Motor neuron (in vitro differentiated cells): ENCODE measurements around the gene BCR. TPM values are rescaled to one million over a fixed set of nuclear protein-coding genes. Genes with fewer than 3 reads are reported as not detected.
"Not testable (repeated sequence)": the region's sequence is repeated elsewhere in the genome, so short reads cannot be mapped to it uniquely, and the experiment has no call there.

ENCODE experiments used
- ATAC-seq, 8 experiments: fragments of 200-7000 bp; cut with Tn5 transposase; replicated peaks in 6 of 8; 2 replicates each; pipeline ENCODE4 v1.8.0; 2021; ENCODE audit warnings: mild to moderate bottlenecking in 8 of 8, moderate library complexity in 8 of 8
- H3K27ac ChIP-seq, 2 donors: fragments of 250-450 bp; sonication (Bioruptor Pico); 2 replicates each; pipeline ENCODE4 v1.9.0; 2021; ENCODE audit warnings: antibody characterized with exemption in 2 of 2, mild to moderate bottlenecking in 2 of 2, moderate library complexity in 1 of 2
- H3K4me1 ChIP-seq, 2 donors: fragments of 250-450 bp; sonication (Bioruptor Pico); replicated peaks in 1 of 2; 2 replicates each; pipeline ENCODE4 v1.6.1; 2021; ENCODE audit warnings: antibody characterized with exemption in 2 of 2, mild to moderate bottlenecking in 2 of 2, moderate library complexity in 1 of 2
- H3K4me3 ChIP-seq, 5 donors: fragments of 250-450 bp; sonication (Bioruptor Pico); 2 replicates each; pipeline ENCODE4 v1.9.0; 2021; ENCODE audit warnings: antibody characterized with exemption in 5 of 5, mild to moderate bottlenecking in 5 of 5, moderate library complexity in 4 of 5
- WGBS, 10 experiments: fragments of 450-650 bp; shearing (Covaris generic); methylation state at CpG; one replicate each; pipeline ENCODE4 v1.0.0; 2022; 5-methylcytosine and 5-hydroxymethylcytosine counted together
- in situ Hi-C, 9 experiments: fragments of 400-800 bp; cut with MboI; loops; one replicate each; pipeline ENCODE4 v1.15.0; 2021; ENCODE audit warnings: low sequenced_read_pairs in 9 of 9, low pct_unique_long_range_greater_than_20kb in 2 of 9; ENCODE audit not compliant: unreplicated experiment in 9 of 9
- total RNA-seq, 8 experiments: library from RNA; unstranded; fragments of 300-600 nt; gene quantifications; 2 replicates each; pipeline versions ENCODE4 v1.2.3 to v1.2.4, GENCODE V29; 2022

Gene BCR
- total RNA-seq, 8 experiments from 2014 or later, result 20.7 to 41.5 (median 28.6) TPM

- peaks cover 0 to 9% of the 10 kb centered on the region in 2 donors for H3K4me1 ChIP-seq
- in situ Hi-C loops, result loop anchor here in 1 of 9 experiments (25.0 kb wide), 1 partner anchor 235 kb away; no protein-coding TSS in a partner anchor
- 73 to 100% (median 86%) methylated on average over 2 to 17 of the region's 21 CpGs; no CpG with 5 or more reads in 4 of the 10 experiments for WGBS, 10 experiments
- H3K4me3 ChIP-seq, result no peak overlapping the region
- no peak overlapping the region for H3K27ac ChIP-seq
- peak in 1 of 8 experiments; percentile 12 for ATAC-seq
These were observed 122.1 kb downstream of the BCR start for GRCh38 chr22:23302171-23303002.

- Histone ChIP-seq H3K4me3 (no peak overlapping the region), H3K4me1 (peaks cover 12 to 19% of the 10 kb centered on the region in 2 donors), H3K27ac (no peak overlapping the region)
- peak in 6 of 8 experiments; percentile 21 to 81 (median 50) for ATAC-seq
- WGBS, 10 experiments, result 82 to 100% (median 92%) methylated on average over 2 to 3 of the region's 9 CpGs; no CpG with 5 or more reads in 7 of the 10 experiments
- in situ Hi-C loops, result loop anchor here in 1 of 9 experiments (25.0 kb wide), 1 partner anchor 232 kb away; no protein-coding TSS in a partner anchor
These were observed 125.1 kb downstream of the BCR start for GRCh38 chr22:23305321-23305910.

- peak in 5 of 8 experiments; percentile 21 to 83 (median 58) for ATAC-seq
- H3K4me3 ChIP-seq, result no peak overlapping the region
- 50 to 83% (median 76%) methylated on average over 2 to 7 of the region's 11 CpGs; no CpG with 5 or more reads in 7 of the 10 experiments for WGBS, 10 experiments
- H3K27ac ChIP-seq, result no peak overlapping the region
- in situ Hi-C loops, result loop anchor here in 1 of 9 experiments (25.0 kb wide), 1 partner anchor 231 kb away; no protein-coding TSS in a partner anchor
- H3K4me1 ChIP-seq, result peaks cover 13 to 21% of the 10 kb centered on the region in 2 donors
These were observed 125.6 kb downstream of the BCR start for GRCh38 chr22:23305922-23306374.

GRCh38 chr22:23306438-23306921 lies 126.2 kb downstream of the BCR start:
- H3K4me1 ChIP-seq, result peaks cover 13 to 21% of the 10 kb centered on the region in 2 donors
- H3K27ac ChIP-seq, result no peak overlapping the region
- ATAC-seq, result peak in 1 of 8 experiments; percentile 31
- in situ Hi-C loops, result loop anchor here in 1 of 9 experiments (25.0 kb wide), 1 partner anchor 231 kb away; no protein-coding TSS in a partner anchor
- WGBS, 10 experiments, result 48 to 100% (median 92%) methylated on average over 1 to 10 of the region's 11 CpGs; no CpG with 5 or more reads in 5 of the 10 experiments
- no peak overlapping the region for H3K4me3 ChIP-seq

- in situ Hi-C loops, result loop anchor here in 1 of 9 experiments (25.0 kb wide), 1 partner anchor 230 kb away; no protein-coding TSS in a partner anchor
- no peak for ATAC-seq
- 100% methylated on average over 2 to 3 of the region's 3 CpGs; no CpG with 5 or more reads in 7 of the 10 experiments for WGBS, 10 experiments
- Histone ChIP-seq H3K27ac (no peak overlapping the region), H3K4me1 (peaks cover 13 to 21% of the 10 kb centered on the region in 2 donors), H3K4me3 (no peak overlapping the region)
These were observed 126.6 kb downstream of the BCR start for GRCh38 chr22:23306926-23307325.

GRCh38 chr22:23307511-23307910 lies 127.2 kb downstream of the BCR start:
- no CpG with 5 or more reads among the region's 10 CpGs for WGBS, 10 experiments
- in situ Hi-C loops, result loop anchor here in 1 of 9 experiments (25.0 kb wide), 1 partner anchor 230 kb away; no protein-coding TSS in a partner anchor
- H3K4me3 ChIP-seq, ATAC-seq, H3K27ac ChIP-seq: not testable (repeated sequence)
- peaks cover 13 to 21% of the 10 kb centered on the region in 2 donors for H3K4me1 ChIP-seq

GRCh38 chr22:23309261-23309660 lies 129.0 kb downstream of the BCR start:
- no CpG with 5 or more reads among the region's 12 CpGs for WGBS, 10 experiments
- Histone ChIP-seq H3K4me1 (peaks cover 13 to 21% of the 10 kb centered on the region in 2 donors), H3K27ac (peak overlapping the region in 1 of 2 donors; percentile 56)
- ATAC-seq, H3K4me3 ChIP-seq: not testable (repeated sequence)
- in situ Hi-C loops, result loop anchor here in 1 of 9 experiments (25.0 kb wide), 1 partner anchor 228 kb away; no protein-coding TSS in a partner anchor

- H3K27ac ChIP-seq, result peak overlapping the region; percentile 55 to 70
- ATAC-seq, result peak in 5 of 8 experiments; percentile 74 to 83 (median 80)
- H3K4me1 ChIP-seq, result peaks cover 13 to 21% of the 10 kb centered on the region in 2 donors
- no CpG with 5 or more reads among the region's 15 CpGs for whole genome bisulfite sequencing, 10 experiments
- H3K4me3 ChIP-seq, result not testable (repeated sequence)
- in situ Hi-C loops, result loop anchor here in 1 of 9 experiments (25.0 kb wide), 1 partner anchor 227 kb away; no protein-coding TSS in a partner anchor
These were observed 130.3 kb downstream of the BCR start for GRCh38 chr22:23310443-23311097.

GRCh38 chr22:23311635-23312420 lies 131.5 kb downstream of the BCR start:
- H3K4me3 ChIP-seq, ATAC-seq: not testable (repeated sequence)
- peak overlapping the region in 1 of 2 donors; percentile 67 for H3K27ac ChIP-seq
- peaks cover 13 to 14% of the 10 kb centered on the region in 2 donors for H3K4me1 ChIP-seq
- WGBS, 10 experiments, result 80 to 100% (median 100%) methylated on average over 1 to 4 of the region's 18 CpGs; no CpG with 5 or more reads in 6 of the 10 experiments
- in situ Hi-C loops, result loop anchor here in 1 of 9 experiments (25.0 kb wide), 1 partner anchor 225 kb away; no protein-coding TSS in a partner anchor

GRCh38 chr22:23313791-23314567 lies 133.7 kb downstream of the BCR start:
- H3K4me3 ChIP-seq, result no peak overlapping the region
- peaks cover 10 to 11% of the 10 kb centered on the region in 2 donors for H3K4me1 ChIP-seq
- WGBS, 10 experiments, result 80 to 100% (median 94%) methylated on average over 1 to 3 of the region's 14 CpGs; no CpG with 5 or more reads in 6 of the 10 experiments
- no peak for ATAC-seq
- no peak overlapping the region for H3K27ac ChIP-seq
- in situ Hi-C loops, result loop anchor here in 1 of 9 experiments (25.0 kb wide), 1 partner anchor 223 kb away; no protein-coding TSS in a partner anchor
